ENCODE results near the gene CA6. TPM values are rescaled to one million over a fixed set of nuclear protein-coding genes. Genes with fewer than 3 reads are reported as not detected.
"Not testable (repeated sequence)": the region's sequence is repeated elsewhere in the genome, so short reads cannot be mapped to it uniquely, and the experiment has no call there.

Gene CA6
- total RNA-seq, 2 experiments from 2014 or later = not detected

GRCh38 chr1:8930116-8930515 lies 15.6 kb upstream of the CA6 start:
- TF ChIP-seq, protein P1, sequence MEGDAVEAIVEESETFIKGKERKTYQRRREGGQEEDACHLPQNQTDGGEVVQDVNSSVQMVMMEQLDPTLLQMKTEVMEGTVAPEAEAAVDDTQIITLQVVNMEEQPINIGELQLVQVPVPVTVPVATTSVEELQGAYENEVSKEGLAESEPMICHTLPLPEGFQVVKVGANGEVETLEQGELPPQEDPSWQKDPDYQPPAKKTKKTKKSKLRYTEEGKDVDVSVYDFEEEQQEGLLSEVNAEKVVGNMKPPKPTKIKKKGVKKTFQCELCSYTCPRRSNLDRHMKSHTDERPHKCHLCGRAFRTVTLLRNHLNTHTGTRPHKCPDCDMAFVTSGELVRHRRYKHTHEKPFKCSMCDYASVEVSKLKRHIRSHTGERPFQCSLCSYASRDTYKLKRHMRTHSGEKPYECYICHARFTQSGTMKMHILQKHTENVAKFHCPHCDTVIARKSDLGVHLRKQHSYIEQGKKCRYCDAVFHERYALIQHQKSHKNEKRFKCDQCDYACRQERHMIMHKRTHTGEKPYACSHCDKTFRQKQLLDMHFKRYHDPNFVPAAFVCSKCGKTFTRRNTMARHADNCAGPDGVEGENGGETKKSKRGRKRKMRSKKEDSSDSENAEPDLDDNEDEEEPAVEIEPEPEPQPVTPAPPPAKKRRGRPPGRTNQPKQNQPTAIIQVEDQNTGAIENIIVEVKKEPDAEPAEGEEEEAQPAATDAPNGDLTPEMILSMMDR (conservative IDR thresholded peaks at IDR 0.05; ENCODE audit: low read length) = no peak
- no peak for TF ChIP-seq EZH2phosphoT487 (IDR thresholded peaks at IDR 0.05; ENCODE audit: borderline replicate concordance, low read depth, low read length)
- ChIA-PET POLR2A (no interaction called here), CTCF (ENCODE audit: unreplicated experiment) (no interaction called here)
- no peak for DNase-seq (ENCODE audit: low spot score)
- intact Hi-C loops (cut with micrococcal nuclease; ENCODE audit: unreplicated experiment) = no loop called here
- no peak overlapping the region for H3K4me2 ChIP-seq (ENCODE audit: low read length)
- no peak overlapping the region for H2AFZ ChIP-seq (ENCODE audit: low read length)
- H3K36me3 ChIP-seq (ENCODE audit: insufficient read depth, low read length) = no peaks in the 10 kb centered on the region
- H4K20me1 ChIP-seq (ENCODE audit: insufficient read depth, low read length) = no peaks in the 10 kb centered on the region
- no peaks in the 10 kb centered on the region for H3K9me3 ChIP-seq (ENCODE audit: low read length)
- H3K27ac ChIP-seq (ENCODE audit: low read depth, low read length, poor library complexity, severe bottlenecking) = no peak overlapping the region
- H3K9me2 ChIP-seq (ENCODE audit: insufficient read depth, low read length) = no peaks in the 10 kb centered on the region
- no TSS peak for BruUV-seq (replicated peaks)
- H3K4me1 ChIP-seq (ENCODE audit: insufficient read depth, low read length, poor library complexity, severe bottlenecking) = no peaks in the 10 kb centered on the region
- H3K79me2 ChIP-seq (ENCODE audit: insufficient read depth, low read depth, low read length) = no peaks in the 10 kb centered on the region
- H3K4me3 ChIP-seq (ENCODE audit: low read depth, low read length, poor library complexity, severe bottlenecking) = no peak overlapping the region

DNA sequence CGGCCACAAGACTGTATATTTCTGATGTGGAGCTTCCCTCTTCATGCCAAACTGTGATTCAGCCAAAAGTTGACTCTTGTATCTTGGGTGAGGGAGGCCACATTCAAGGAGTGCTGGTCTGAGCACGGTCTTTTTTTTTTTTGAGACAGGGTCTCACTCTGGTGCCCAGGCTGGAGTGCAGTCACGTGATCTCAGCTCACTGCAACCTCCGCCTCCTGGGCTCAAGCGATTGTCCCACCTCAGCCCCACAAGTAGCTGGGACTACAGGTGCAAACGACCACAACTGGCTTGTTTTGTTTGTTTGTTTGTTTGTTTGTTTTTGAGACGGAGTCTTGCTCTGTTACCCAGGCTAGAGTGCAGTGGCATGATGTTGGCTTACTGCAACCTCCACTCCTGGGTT lies 8.6 kb upstream of the CA6 start:
- H4K20me1 ChIP-seq (ENCODE audit: insufficient read depth, low read length); CTCF ChIA-PET (ENCODE audit: unreplicated experiment); BruUV-seq (replicated peaks); H3K4me1 ChIP-seq (ENCODE audit: insufficient read depth, low read length, poor library complexity, severe bottlenecking); intact Hi-C loops (cut with micrococcal nuclease; ENCODE audit: unreplicated experiment); POLR2A ChIA-PET; H2AFZ ChIP-seq (ENCODE audit: low read length); H3K4me2 ChIP-seq (ENCODE audit: low read length); H3K27ac ChIP-seq (ENCODE audit: low read depth, low read length, poor library complexity, severe bottlenecking); H3K4me3 ChIP-seq (ENCODE audit: low read depth, low read length, poor library complexity, severe bottlenecking); H3K9me3 ChIP-seq (ENCODE audit: low read length); H3K36me3 ChIP-seq (ENCODE audit: insufficient read depth, low read length); H3K9me2 ChIP-seq (ENCODE audit: insufficient read depth, low read length); DNase-seq (ENCODE audit: low spot score); H3K79me2 ChIP-seq (ENCODE audit: insufficient read depth, low read depth, low read length): not testable (repeated sequence)

DNA sequence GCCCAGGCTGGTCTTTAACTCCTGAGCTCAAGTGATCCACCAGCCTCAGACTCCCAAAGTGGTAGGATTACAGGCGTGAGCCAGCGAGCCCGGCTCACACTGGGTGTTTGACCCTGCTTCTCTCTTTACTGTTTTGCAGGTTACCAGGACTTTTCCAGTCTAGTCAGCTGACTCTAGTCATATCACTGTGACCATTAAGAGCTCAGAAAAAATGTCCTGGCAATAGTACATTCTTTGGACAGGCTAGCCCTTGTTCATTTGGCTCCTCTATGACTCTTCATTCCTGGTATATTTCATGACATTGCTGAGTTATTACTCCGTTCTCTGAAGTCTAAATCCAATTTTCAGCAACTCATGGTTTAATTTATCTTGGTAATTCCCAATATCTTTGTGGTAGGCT lies 8.0 kb upstream of the CA6 start:
- intact Hi-C loops (cut with micrococcal nuclease; ENCODE audit: unreplicated experiment) = no loop called here
- H3K9me2 ChIP-seq (ENCODE audit: insufficient read depth, low read length) = no peaks in the 10 kb centered on the region
- H3K79me2 ChIP-seq (ENCODE audit: insufficient read depth, low read depth, low read length) = no peaks in the 10 kb centered on the region
- TF ChIP-seq, protein P1 (conservative IDR thresholded peaks at IDR 0.05; ENCODE audit: low read length) = no peak
- no peak for TF ChIP-seq EZH2phosphoT487 (IDR thresholded peaks at IDR 0.05; ENCODE audit: borderline replicate concordance, low read depth, low read length)
- H3K4me3 ChIP-seq (ENCODE audit: low read depth, low read length, poor library complexity, severe bottlenecking) = no peak overlapping the region
- no TSS peak for BruUV-seq (replicated peaks)
- POLR2A ChIA-PET = interaction anchor here (0.5 kb wide), 1 partner anchor 579 kb away, joined by 3 read pairs; no protein-coding TSS in a partner anchor
- H4K20me1 ChIP-seq (ENCODE audit: insufficient read depth, low read length) = no peaks in the 10 kb centered on the region
- H2AFZ ChIP-seq (ENCODE audit: low read length) = no peak overlapping the region
- CTCF ChIA-PET (ENCODE audit: unreplicated experiment) = no interaction called here
- no peaks in the 10 kb centered on the region for H3K9me3 ChIP-seq (ENCODE audit: low read length)
- no peak for DNase-seq (ENCODE audit: low spot score)
- H3K36me3 ChIP-seq (ENCODE audit: insufficient read depth, low read length) = no peaks in the 10 kb centered on the region
- H3K27ac ChIP-seq (ENCODE audit: low read depth, low read length, poor library complexity, severe bottlenecking) = no peak overlapping the region
- peaks cover 11% of the 10 kb centered on the region for H3K4me1 ChIP-seq (ENCODE audit: insufficient read depth, low read length, poor library complexity, severe bottlenecking)
- H3K4me2 ChIP-seq (ENCODE audit: low read length) = no peak overlapping the region
